Measurements from ENCODE around the gene ERC2. TPM values are rescaled to one million over a fixed set of nuclear protein-coding genes. Genes with fewer than 3 reads are reported as not detected.

Gene ERC2
- total RNA-seq, 1 experiment from 2014 or later: 0.90 TPM

GRCh38 chr3:55951388-55951787 lies 516.9 kb downstream of the ERC2 start:
- no peak overlapping the region for H3K27ac ChIP-seq (ENCODE audit: low read depth, low read length, poor library complexity, severe bottlenecking)
- POLR2A ChIA-PET (ENCODE audit: low non-redundant PET): no interaction called here

GRCh38 chr3:55947406-55947805 lies 520.9 kb downstream of the ERC2 start:
- H3K27me3 ChIP-seq (replicated peaks; ENCODE audit: insufficient read depth, low read depth, low read length, poor library complexity): no peaks in the 10 kb centered on the region
- no peaks in the 10 kb centered on the region for H3K9me3 ChIP-seq (ENCODE audit: low read depth, low read length, poor library complexity, severe bottlenecking)
- CTCF ChIA-PET: no interaction called here
- DNase-seq (ENCODE audit: low spot score): no peak
- H3K27ac ChIP-seq (ENCODE audit: low read depth, low read length, poor library complexity, severe bottlenecking): no peak overlapping the region
- POLR2A ChIA-PET (ENCODE audit: low non-redundant PET): no interaction called here
- no TSS peak for BruUV-seq (replicated peaks)
- H3K4me1 ChIP-seq (ENCODE audit: insufficient read depth, low read length, poor library complexity, severe bottlenecking): no peaks in the 10 kb centered on the region
- TF ChIP-seq CTCF (conservative IDR thresholded peaks at IDR 0.05; ENCODE audit: low read depth, low read length) (no peak), EZH2 (IDR thresholded peaks at IDR 0.05; ENCODE audit: borderline replicate concordance, low read depth, low read length, poor library complexity, severe bottlenecking) (no peak)
- H3K4me3 ChIP-seq (ENCODE audit: low read depth, low read length, poor library complexity, severe bottlenecking): no peak overlapping the region
- H3K36me3 ChIP-seq (ENCODE audit: insufficient read depth, low read length, poor library complexity, severe bottlenecking): no peaks in the 10 kb centered on the region
- intact Hi-C loops (cut with micrococcal nuclease; ENCODE audit: unreplicated experiment): no loop called here

More at GRCh38 chr3:55951388-55951787, 516.9 kb downstream of the ERC2 start:
- BruUV-seq (replicated peaks): no TSS peak
- Histone ChIP-seq H3K9me3 (ENCODE audit: low read depth, low read length, poor library complexity, severe bottlenecking) (no peaks in the 10 kb centered on the region), H3K27me3 (replicated peaks; ENCODE audit: insufficient read depth, low read depth, low read length, poor library complexity) (no peaks in the 10 kb centered on the region), H3K36me3 (ENCODE audit: insufficient read depth, low read length, poor library complexity, severe bottlenecking) (no peaks in the 10 kb centered on the region), H3K4me3 (ENCODE audit: low read depth, low read length, poor library complexity, severe bottlenecking) (no peak overlapping the region), H3K4me1 (ENCODE audit: insufficient read depth, low read length, poor library complexity, severe bottlenecking) (no peaks in the 10 kb centered on the region)
- intact Hi-C loops (cut with micrococcal nuclease; ENCODE audit: unreplicated experiment): no loop called here
- TF ChIP-seq CTCF (conservative IDR thresholded peaks at IDR 0.05; ENCODE audit: low read depth, low read length): no peak
- no peak for TF ChIP-seq EZH2 (IDR thresholded peaks at IDR 0.05; ENCODE audit: borderline replicate concordance, low read depth, low read length, poor library complexity, severe bottlenecking)
- no peak for DNase-seq (ENCODE audit: low spot score)
- CTCF ChIA-PET: no interaction called here

- BruUV-seq (replicated peaks): no TSS peak
- no peaks in the 10 kb centered on the region for H3K4me1 ChIP-seq (ENCODE audit: insufficient read depth, low read length, poor library complexity, severe bottlenecking)
- intact Hi-C loops (cut with micrococcal nuclease; ENCODE audit: unreplicated experiment): no loop called here
- no peaks in the 10 kb centered on the region for H3K27me3 ChIP-seq (replicated peaks; ENCODE audit: insufficient read depth, low read depth, low read length, poor library complexity)
- ChIA-PET POLR2A (ENCODE audit: low non-redundant PET) (no interaction called here), CTCF (no interaction called here)
- no peak for DNase-seq (ENCODE audit: low spot score)
- no peaks in the 10 kb centered on the region for H3K36me3 ChIP-seq (ENCODE audit: insufficient read depth, low read length, poor library complexity, severe bottlenecking)
- no peak overlapping the region for H3K4me3 ChIP-seq (ENCODE audit: low read depth, low read length, poor library complexity, severe bottlenecking)
- TF ChIP-seq EZH2 (IDR thresholded peaks at IDR 0.05; ENCODE audit: borderline replicate concordance, low read depth, low read length, poor library complexity, severe bottlenecking) (no peak), CTCF (conservative IDR thresholded peaks at IDR 0.05; ENCODE audit: low read depth, low read length) (no peak)
- no peak overlapping the region for H3K27ac ChIP-seq (ENCODE audit: low read depth, low read length, poor library complexity, severe bottlenecking)
- no peaks in the 10 kb centered on the region for H3K9me3 ChIP-seq (ENCODE audit: low read depth, low read length, poor library complexity, severe bottlenecking)
Measured at GRCh38 chr3:55946574-55947160, 521.6 kb downstream of the ERC2 start.

Measured in A673 (cell line).